AG09309 (cell line): ENCODE results near the gene PLCG2.
"Not testable (repeated sequence)": the region's sequence is repeated elsewhere in the genome, so short reads cannot be mapped to it uniquely, and the experiment has no call there.

ENCODE experiments used
- DNase-seq: peaks from one replicate; pipeline ENCODE4 v3.0.0-alpha.2; 2010; ENCODE audit warnings: low read depth
- H3K4me3 ChIP-seq: 2 replicates; pipeline ENCODE4 v1.5.1; 2011; ENCODE audit warnings: mild to moderate bottlenecking, low read depth, low read length, moderate library complexity; ENCODE audit not compliant: control insufficient read depth
- TF ChIP-seq, protein P1 (sequence below): IDR thresholded peaks from 2 replicates; pipeline ENCODE4 v1.5.1; 2011; ENCODE audit warnings: mild to moderate bottlenecking, low read depth, low read length, inconsistent platforms; ENCODE audit not compliant: insufficient read depth, control insufficient read depth; ENCODE audit errors: missing control alignments

Gene PLCG2

GRCh38 chr16:81967358-81967757, 188.3 kb downstream of the PLCG2 start:
- no peak overlapping the region for H3K4me3 ChIP-seq
- TF ChIP-seq, protein P1, sequence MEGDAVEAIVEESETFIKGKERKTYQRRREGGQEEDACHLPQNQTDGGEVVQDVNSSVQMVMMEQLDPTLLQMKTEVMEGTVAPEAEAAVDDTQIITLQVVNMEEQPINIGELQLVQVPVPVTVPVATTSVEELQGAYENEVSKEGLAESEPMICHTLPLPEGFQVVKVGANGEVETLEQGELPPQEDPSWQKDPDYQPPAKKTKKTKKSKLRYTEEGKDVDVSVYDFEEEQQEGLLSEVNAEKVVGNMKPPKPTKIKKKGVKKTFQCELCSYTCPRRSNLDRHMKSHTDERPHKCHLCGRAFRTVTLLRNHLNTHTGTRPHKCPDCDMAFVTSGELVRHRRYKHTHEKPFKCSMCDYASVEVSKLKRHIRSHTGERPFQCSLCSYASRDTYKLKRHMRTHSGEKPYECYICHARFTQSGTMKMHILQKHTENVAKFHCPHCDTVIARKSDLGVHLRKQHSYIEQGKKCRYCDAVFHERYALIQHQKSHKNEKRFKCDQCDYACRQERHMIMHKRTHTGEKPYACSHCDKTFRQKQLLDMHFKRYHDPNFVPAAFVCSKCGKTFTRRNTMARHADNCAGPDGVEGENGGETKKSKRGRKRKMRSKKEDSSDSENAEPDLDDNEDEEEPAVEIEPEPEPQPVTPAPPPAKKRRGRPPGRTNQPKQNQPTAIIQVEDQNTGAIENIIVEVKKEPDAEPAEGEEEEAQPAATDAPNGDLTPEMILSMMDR: no peak
- DNase-seq: no peak

DNA sequence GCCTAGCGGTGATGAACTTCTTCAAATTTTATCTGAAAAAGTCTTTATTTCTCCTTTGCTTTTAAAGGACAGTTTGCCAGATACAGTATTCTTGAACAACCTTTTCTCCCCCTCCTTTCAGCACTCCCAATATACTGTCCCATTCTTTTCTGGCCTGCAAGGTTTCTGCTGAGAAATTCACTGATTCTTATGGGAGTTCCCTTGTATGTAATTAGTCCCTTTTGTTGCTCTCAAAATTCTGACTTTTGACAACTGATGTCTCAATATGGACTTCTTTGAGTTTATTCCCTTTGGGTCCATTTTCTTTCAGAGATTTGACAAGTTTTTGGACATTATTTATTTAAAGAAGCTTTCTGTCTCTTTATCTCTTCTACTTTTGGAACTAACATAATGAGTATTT, 192.8 kb downstream of the PLCG2 start:
- TF ChIP-seq, protein P1: no peak
- DNase-seq: no peak

GRCh38 chr16:81973737-81974136, 194.6 kb downstream of the PLCG2 start:
- TF ChIP-seq, protein P1: no peak
- no peak for DNase-seq
- no peak overlapping the region for H3K4me3 ChIP-seq

More for the DNA sequence above, 192.8 kb downstream of the PLCG2 start:
- H3K4me3 ChIP-seq: no peak overlapping the region

GRCh38 chr16:81975637-81976036, 196.5 kb downstream of the PLCG2 start:
- TF ChIP-seq, protein P1: no peak
- DNase-seq: no peak
- no peak overlapping the region for H3K4me3 ChIP-seq

DNA sequence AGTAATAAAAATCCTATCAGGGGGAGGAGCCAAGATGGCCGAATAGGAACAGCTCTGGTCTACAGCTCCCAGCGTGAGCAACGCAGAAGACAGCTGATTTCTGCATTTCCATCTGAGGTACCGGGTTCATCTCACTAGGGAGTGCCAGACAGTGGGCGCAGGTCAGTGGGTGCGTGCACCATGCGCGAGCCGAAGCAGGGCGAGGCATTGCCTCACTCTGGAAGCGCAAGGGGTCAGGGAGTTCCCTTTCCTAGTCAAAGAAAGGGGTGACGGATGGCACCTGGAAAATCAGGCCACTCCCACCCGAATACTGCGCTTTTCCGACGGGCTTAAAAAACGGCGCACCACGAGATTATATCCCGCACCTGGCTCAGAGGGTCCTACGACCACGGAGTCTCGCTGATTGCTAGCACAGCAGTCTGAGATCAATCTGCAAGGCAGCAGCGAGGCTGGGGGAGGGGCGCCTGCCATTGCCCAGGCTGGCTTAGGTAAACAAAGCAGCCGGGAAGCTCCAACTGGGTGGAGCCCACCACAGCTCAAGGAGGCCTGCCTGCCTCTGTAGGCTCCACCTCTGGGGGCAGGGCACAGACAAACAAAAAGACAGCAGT, 198.3 kb downstream of the PLCG2 start:
- DNase-seq, H3K4me3 ChIP-seq: not testable (repeated sequence)

- no peak for DNase-seq
- TF ChIP-seq, protein P1: no peak
- H3K4me3 ChIP-seq: no peak overlapping the region
These were observed 208.0 kb downstream of the PLCG2 start for GRCh38 chr16:81987121-81987520.

- DNase-seq: no peak
- TF ChIP-seq, protein P1: no peak
These were observed 208.6 kb downstream of the PLCG2 start for GRCh38 chr16:81987706-81988105.

More at GRCh38 chr16:81987706-81988105, 208.6 kb downstream of the PLCG2 start:
- no peak overlapping the region for H3K4me3 ChIP-seq
